ENCODE data around the gene SLC16A2.

Gene SLC16A2

DNA sequence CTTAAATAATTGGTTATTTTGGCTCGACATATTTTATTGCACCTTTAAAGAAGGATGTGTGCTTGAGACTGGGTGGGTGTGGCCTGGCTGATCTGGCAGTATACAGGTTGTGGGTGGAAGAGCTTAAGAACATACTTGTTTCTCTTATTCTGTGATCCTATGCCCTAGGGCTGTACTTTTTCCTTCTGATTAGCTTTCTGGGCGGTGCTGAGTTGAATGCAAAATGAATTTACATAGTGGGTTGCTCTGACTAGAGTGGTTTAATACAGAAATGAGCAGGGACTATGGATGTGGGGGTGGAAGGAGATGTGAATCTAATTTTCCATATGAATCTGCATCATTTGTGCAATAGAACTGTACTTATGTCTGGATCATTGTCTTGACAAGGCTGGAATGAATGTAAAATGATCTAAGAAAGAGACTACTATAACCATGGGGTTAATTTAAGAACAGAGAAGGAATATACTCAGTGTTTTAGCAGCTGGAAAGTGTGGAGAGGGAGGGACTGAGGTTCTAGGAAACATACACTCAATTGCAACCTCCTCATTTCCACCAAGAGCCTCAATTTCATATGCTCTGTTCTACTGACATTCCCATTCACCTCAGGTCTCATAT lies 119.4 kb downstream of the SLC16A2 start:
- no peak for DNase-seq

- no peak for DNase-seq
These were observed 124.7 kb downstream of the SLC16A2 start for GRCh38 chrX:74545880-74546523.

DNA sequence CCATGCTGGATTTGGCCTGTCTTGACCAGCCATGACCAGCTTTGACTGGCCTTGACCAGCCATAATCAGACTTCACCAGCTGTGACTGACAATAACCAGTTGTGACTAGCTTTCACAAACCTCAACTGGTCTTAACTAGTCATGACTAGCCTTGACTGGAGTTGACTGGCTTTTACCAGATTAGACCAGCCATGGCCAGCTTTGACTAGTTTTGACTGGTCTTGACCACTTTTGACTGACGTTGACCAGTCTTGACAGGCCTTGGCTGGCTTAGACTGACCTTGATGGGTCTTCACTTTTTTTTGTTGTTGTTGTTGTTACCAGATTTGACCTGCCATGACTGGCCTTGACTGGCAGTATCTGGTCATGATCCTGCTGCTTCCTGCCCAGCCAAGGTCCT lies 125.7 kb downstream of the SLC16A2 start:
- DNase-seq = no peak

GRCh38 chrX:74550295-74550802 lies 129.1 kb downstream of the SLC16A2 start:
- DNase-seq = peak; percentile 89

GRCh38 chrX:74551934-74552333 lies 130.6 kb downstream of the SLC16A2 start:
- no peak for DNase-seq

- DNase-seq = no peak
These were observed 136.1 kb downstream of the SLC16A2 start for GRCh38 chrX:74557378-74557777.

DNA sequence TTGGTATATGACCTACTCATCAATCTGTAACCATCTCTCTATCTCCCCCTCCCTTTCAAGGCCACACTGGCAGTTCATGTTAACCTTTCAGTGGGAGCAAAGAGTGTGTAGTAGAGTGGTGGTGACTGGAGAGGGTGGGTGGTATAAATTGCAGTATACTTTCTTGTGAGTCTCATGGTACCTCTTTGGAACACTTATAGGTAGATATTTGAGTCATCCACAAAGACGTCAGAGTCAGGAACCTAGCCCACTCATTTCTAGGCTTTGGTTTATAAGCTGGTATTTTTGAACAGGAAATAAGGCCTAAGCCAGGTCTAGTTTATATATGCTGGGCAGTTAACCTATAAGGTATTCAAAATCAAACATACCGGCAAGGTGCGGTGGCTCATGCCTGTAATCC lies 156.8 kb downstream of the SLC16A2 start:
- no peak for DNase-seq

- peak; percentile 21 for DNase-seq
These were observed 158.4 kb downstream of the SLC16A2 start for GRCh38 chrX:74579597-74580198.

All from eye (tissue), 1 donor.